Fibroblast of mammary gland (primary cell): Measurements from ENCODE around the gene APOD.
"Not testable (repeated sequence)": the region's sequence is repeated elsewhere in the genome, so short reads cannot be mapped to it uniquely, and the experiment has no call there.

Experiments
- DNase-seq: peaks from one replicate; pipeline ENCODE4 v3.0.0-alpha.2; 2010; ENCODE audit warnings: low read depth
- H3K4me3 ChIP-seq: 2 replicates; pipeline ENCODE4 v1.5.1; 2011; ENCODE audit warnings: low read depth, mild to moderate bottlenecking, low read length, moderate library complexity; ENCODE audit not compliant: control insufficient read depth
- TF ChIP-seq, protein P1 (sequence below): conservative IDR thresholded peaks from 2 replicates; pipeline ENCODE4 v1.5.1; 2011; ENCODE audit warnings: low read depth, low read length, inconsistent platforms; ENCODE audit not compliant: control insufficient read depth, insufficient read depth

APOD gene

DNA sequence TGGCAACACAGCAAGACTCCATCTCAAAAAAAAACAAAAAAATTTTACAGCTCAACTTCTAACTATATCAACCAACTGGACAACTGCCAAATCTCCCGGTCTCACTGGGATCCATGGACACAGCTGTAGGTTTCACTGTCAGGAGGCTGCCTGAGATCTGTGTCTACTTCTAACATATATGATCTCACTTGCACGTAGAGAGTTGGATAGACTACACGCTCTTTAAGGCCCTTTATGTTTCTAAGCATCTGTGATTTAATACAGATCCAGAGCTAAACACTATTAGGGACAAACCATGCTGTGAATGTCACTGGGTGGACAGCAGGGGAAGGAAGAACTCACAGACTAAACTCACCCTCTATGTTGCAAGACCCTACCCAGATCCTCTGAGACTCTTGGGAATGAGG, 13.0 kb upstream of the APOD start:
- no peak for DNase-seq
- TF ChIP-seq, protein P1, sequence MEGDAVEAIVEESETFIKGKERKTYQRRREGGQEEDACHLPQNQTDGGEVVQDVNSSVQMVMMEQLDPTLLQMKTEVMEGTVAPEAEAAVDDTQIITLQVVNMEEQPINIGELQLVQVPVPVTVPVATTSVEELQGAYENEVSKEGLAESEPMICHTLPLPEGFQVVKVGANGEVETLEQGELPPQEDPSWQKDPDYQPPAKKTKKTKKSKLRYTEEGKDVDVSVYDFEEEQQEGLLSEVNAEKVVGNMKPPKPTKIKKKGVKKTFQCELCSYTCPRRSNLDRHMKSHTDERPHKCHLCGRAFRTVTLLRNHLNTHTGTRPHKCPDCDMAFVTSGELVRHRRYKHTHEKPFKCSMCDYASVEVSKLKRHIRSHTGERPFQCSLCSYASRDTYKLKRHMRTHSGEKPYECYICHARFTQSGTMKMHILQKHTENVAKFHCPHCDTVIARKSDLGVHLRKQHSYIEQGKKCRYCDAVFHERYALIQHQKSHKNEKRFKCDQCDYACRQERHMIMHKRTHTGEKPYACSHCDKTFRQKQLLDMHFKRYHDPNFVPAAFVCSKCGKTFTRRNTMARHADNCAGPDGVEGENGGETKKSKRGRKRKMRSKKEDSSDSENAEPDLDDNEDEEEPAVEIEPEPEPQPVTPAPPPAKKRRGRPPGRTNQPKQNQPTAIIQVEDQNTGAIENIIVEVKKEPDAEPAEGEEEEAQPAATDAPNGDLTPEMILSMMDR = no peak
- H3K4me3 ChIP-seq = no peak overlapping the region

DNA sequence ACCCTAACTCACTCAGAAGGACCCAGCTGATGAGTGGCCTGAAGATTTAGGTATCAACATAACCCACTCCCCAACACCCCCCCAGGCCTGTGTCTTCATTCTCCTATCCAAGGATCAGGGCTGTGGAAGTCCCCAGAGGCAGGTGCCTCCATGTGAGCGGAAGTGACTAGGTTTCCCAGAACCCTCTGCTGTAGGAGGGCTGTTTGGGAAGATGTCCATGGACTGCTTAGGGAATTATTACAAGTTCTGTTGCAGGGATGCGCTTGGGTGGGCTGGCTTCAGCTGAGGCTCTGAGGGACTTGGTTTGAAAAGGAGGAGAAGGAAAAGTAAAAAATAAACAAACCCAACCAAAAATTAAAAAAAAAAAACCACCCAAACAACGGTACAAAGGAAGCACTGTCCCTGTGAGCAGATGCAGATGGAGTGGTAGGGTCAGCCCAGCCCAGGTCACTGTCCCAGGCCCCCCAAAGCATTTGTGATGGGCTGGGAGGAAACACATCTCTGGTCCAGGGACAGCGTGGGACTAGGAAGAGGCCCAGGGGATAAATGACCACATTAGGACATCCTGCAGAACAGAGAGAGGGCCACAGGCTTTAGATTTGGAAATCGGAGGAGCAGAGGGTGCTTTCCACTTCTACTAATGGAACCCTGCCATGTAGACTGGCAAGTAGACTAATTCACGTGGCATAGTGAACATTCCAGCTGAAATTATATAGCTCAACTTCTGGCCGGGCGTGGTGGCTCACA, 12.2 kb upstream of the APOD start:
- DNase-seq = no peak
- TF ChIP-seq, protein P1 = no peak
- H3K4me3 ChIP-seq = no peak overlapping the region

DNA sequence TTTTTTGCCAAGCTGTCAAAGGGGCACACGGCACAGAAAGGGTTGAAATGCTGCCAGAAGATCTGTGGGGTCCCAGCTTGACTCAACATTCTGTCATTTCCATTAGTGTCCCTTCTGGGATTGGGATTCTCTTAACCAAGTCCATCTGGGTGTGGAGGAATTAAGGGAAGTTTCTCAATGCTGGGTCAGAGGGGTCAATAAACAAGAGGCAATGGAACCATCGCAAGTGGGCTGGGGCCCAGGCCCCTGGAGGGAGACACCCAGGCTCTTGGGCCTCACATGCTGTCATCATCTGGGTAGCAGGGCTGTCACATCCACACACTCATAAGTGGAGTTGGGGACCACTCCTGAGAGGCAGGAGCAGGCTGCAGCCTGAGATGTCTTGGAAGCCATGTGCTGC, 8.1 kb upstream of the APOD start:
- TF ChIP-seq, protein P1 = no peak
- H3K4me3 ChIP-seq = no peak overlapping the region
- DNase-seq = peak; percentile 70

DNA sequence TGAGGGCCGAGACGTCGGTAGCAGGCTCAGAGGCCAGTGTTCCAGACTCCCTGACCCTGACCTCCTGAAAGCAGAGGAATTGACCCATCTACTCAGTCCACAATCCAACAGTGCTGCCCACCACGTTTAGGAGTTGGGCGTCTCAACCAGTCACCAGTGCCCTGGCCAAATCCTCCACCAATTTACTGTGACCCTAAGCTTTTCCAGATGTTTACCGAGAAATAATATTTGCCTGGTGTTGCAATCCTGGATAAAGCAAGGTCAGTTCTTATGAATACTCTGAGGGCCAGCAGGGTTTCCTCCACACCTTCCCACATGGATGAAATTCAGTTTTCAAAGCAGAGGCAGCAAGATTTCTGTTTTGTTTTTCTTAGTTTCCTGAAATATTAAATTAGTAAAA, 7.5 kb upstream of the APOD start:
- TF ChIP-seq, protein P1 = no peak
- H3K4me3 ChIP-seq = no peak overlapping the region
- DNase-seq = peak; percentile 69

DNA sequence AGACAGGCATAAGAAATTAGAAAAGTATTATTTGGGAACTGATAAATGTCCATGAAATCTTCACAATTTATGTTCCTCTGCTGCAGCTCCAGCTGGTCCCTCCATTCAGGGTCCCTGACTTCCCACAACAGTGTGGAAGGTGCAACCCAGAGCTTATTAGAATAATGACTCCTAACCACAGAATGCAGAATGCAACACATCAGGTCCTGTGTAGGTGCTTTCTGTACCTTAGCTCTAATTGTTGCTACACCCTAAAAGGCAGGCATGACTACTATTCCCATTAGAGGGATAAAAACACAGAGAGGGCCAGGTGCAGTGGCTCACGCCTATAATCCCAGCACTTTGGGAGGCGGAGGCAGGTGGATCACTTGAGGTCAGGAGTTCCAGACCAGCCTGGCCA, 6.6 kb upstream of the APOD start:
- H3K4me3 ChIP-seq, DNase-seq: not testable (repeated sequence)

DNA sequence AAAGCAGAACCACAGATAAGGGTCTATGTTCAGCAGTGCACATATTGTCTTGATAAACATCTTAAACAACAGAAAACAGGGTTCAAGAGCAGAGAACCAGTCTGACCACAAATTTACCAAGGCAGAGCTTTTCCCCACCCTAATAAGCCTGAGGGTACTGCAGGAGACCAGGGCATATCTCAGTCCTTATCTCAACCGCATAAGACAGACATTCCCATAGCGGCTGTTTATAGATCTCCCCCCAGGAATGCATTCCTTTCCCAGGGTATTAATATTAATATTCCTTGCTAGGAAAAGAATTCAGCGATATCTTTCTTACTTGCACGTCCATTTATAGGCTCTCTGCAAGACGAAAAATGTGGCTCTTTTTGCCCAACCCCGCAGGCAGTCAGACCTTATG, 6.1 kb upstream of the APOD start:
- not testable (repeated sequence) for DNase-seq, H3K4me3 ChIP-seq

DNA sequence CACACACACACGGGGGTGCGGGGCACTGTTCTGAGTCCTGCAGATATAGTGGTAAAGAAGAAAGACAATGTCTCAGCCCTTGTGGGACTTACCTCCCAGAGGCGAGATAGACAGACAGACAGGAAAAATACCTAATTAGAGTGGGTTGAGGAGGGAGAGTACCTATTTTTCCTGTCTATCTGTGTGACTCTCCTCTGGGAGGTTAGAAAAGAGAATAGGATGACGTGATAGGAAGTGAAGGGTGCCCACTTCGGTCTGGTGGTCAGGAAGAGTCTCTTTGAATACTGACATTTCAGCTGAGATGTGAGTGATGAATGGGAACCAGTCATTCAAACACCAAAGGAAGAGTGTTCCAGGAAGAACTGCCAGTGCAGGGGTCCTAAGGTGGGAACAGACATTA, 4.1 kb upstream of the APOD start:
- DNase-seq = no peak
- TF ChIP-seq, protein P1 = no peak
- no peak overlapping the region for H3K4me3 ChIP-seq

DNA sequence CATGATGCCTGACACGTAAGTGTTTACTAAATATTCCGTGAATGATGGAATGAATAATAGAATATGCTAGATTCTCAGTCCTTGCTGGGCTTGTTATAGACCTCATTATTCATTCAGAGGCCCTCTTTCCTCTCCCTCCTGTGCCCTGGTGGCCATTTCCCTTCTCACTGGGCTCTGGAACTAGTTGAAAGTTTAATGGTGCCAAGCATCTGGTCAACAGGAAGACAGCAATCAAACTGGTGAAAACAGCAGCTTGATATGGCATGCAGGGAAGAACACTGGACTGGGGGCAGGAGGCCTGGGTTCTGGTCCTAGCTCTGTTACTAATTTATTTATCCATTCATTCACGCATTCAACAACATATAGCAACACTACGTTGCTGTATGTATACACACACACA, 3.7 kb upstream of the APOD start:
- H3K4me3 ChIP-seq = no peak overlapping the region
- DNase-seq = no peak
- TF ChIP-seq, protein P1 = no peak
